ENCODE data around the gene PRKCA.
"Not testable (repeated sequence)": the region's sequence is repeated elsewhere in the genome, so short reads cannot be mapped to it uniquely, and the experiment has no call there.

Gene PRKCA

DNA sequence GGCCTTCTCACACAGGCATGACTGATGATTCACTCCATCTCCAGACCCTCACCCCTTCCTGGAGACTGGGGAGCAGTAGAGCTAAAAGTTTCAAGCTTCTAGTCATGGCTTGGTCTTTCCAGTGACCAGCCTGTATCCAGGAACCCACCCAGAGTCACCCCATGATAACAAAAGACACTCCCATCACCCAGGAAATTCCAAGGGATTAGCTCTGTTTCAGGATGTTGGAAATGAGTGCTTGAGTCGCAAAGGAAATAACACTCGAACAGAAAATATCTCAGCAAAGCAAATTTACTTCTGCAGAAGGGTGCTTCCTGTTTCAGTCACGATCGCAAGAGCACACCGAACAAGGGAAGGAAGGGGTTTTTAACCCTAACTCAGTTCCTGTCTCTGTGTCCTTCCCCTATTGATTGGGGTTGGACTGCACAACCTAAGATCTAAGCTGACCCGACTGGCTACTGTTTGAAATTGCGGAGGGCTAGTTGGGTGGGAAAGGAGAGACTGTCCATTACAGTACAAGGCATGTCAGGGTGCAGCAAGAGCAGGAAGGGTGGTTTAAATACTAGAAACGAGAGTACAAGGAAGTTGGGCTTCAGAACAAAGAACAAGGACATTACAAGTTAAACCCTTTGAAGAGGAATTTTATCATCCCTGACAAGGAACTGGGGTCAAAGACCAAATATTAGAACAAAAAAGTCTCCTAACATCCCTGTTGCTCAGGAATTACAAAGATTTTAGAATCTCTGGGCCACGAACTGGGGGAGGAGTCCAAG, 308.1 kb downstream of the PRKCA start:
- TF ChIP-seq YY1 (IDR thresholded peaks at IDR 0.05; ENCODE audit: insufficient read depth, insufficient read length) (no peak), ZNF274 (IDR thresholded peaks at IDR 0.05; ENCODE audit: low read depth, low read length) (no peak), SUZ12 (IDR thresholded peaks at IDR 0.05; ENCODE audit: extremely low read depth, insufficient read depth, insufficient read length) (no peak)
- Histone ChIP-seq H3K27me3 (ENCODE audit: insufficient read depth, insufficient read length) (no peaks in the 10 kb centered on the region), H3K4me3 (ENCODE audit: insufficient read length, low read depth) (no peak overlapping the region), H3K9me3 (ENCODE audit: insufficient read depth, low read length) (peaks cover 9% of the 10 kb centered on the region), H3K9ac (ENCODE audit: insufficient read length, low read depth) (no peak overlapping the region), H3K36me3 (ENCODE audit: insufficient read depth, insufficient read length, low read length) (no peaks in the 10 kb centered on the region), H3K4me1 (ENCODE audit: insufficient read depth, insufficient read length) (no peaks in the 10 kb centered on the region)
- DNase-seq (ENCODE audit: low read depth, low spot score), result no peak

DNA sequence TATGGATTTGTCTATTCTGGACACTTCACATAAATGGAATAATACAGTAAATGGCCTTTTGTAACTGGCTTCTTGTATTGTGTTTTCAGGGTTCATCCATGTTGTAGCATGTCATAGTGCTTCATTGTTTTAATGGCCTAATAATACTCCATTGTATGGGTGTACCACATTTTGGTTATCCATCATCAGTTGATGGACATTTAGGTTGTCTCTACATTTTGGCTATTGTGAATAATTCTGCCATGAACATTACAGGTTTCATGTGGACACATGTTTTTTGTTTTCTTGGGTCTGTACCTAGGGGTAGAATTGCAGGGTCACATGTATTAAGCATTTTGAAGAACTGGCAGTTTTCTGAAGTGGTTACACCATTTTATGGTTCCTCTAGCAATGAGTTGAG, 309.0 kb downstream of the PRKCA start:
- H3K36me3 ChIP-seq (ENCODE audit: insufficient read depth, insufficient read length, low read length), result no peaks in the 10 kb centered on the region
- DNase-seq (ENCODE audit: low read depth, low spot score), result no peak

DNA sequence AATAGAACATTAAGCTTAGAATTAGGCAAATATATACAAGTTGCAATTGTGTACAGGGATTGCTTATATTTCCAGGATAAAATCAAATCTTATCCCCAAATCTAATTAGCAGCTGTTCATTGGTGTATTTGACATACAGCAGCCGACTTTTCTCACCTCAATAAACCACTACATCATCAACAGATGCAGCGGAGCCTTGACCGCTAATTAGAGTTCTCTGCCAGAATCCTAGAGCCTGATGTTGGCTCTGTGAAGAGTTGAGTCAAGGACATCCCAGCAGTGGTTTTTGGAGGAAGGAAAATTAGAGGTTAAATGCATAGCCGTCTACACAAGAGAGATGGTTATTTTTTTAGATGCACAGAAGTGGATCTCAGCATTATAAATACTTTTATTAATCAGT, 310.6 kb downstream of the PRKCA start:
- TF ChIP-seq ZNF274 (IDR thresholded peaks at IDR 0.05; ENCODE audit: low read depth, low read length) (no peak), SUZ12 (IDR thresholded peaks at IDR 0.05; ENCODE audit: extremely low read depth, insufficient read depth, insufficient read length) (no peak), YY1 (IDR thresholded peaks at IDR 0.05; ENCODE audit: insufficient read depth, insufficient read length) (no peak)
- no peak overlapping the region for H3K9ac ChIP-seq (ENCODE audit: insufficient read length, low read depth)
- no peaks in the 10 kb centered on the region for H3K27me3 ChIP-seq (ENCODE audit: insufficient read depth, insufficient read length)
- DNase-seq (ENCODE audit: low read depth, low spot score), result no peak
- no peaks in the 10 kb centered on the region for H3K4me1 ChIP-seq (ENCODE audit: insufficient read depth, insufficient read length)
- H3K9me3 ChIP-seq (ENCODE audit: insufficient read depth, low read length), result peaks cover 9% of the 10 kb centered on the region
- no peaks in the 10 kb centered on the region for H3K36me3 ChIP-seq (ENCODE audit: insufficient read depth, insufficient read length, low read length)
- no peak overlapping the region for H3K4me3 ChIP-seq (ENCODE audit: insufficient read length, low read depth)

More for the DNA sequence above, 309.0 kb downstream of the PRKCA start:
- TF ChIP-seq ZNF274 (IDR thresholded peaks at IDR 0.05; ENCODE audit: low read depth, low read length), result no peak
- no peak for TF ChIP-seq SUZ12 (IDR thresholded peaks at IDR 0.05; ENCODE audit: extremely low read depth, insufficient read depth, insufficient read length)
- TF ChIP-seq YY1 (IDR thresholded peaks at IDR 0.05; ENCODE audit: insufficient read depth, insufficient read length), result no peak
- H3K9me3 ChIP-seq (ENCODE audit: insufficient read depth, low read length), result peaks cover 9% of the 10 kb centered on the region
- no peak overlapping the region for H3K9ac ChIP-seq (ENCODE audit: insufficient read length, low read depth)
- no peaks in the 10 kb centered on the region for H3K27me3 ChIP-seq (ENCODE audit: insufficient read depth, insufficient read length)
- H3K4me3 ChIP-seq (ENCODE audit: insufficient read length, low read depth), result no peak overlapping the region
- no peaks in the 10 kb centered on the region for H3K4me1 ChIP-seq (ENCODE audit: insufficient read depth, insufficient read length)

DNA sequence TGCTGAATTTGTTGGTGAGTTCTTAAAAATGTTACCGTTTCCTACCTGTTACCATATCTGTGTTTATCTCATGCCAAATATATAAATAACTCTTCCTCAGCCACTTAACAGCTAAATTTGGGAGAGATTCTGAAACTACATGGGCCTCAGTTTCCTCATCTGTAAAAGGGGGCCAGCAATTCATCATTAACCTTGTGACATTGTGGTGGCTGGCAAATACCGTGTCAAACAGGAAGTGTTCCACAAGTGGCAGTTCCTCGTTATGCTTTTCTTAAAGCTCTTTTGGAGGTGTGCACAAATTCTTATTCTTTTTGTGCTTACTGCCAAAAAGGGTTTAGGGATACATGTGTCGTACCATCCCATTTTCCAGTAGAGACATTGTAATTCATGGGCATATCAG, 312.1 kb downstream of the PRKCA start:
- no peak for DNase-seq (ENCODE audit: low read depth, low spot score)

GRCh38 chr17:66619206-66619605, 316.8 kb downstream of the PRKCA start:
- DNase-seq (ENCODE audit: low read depth, low spot score), result no peak
- TF ChIP-seq ZNF274 (IDR thresholded peaks at IDR 0.05; ENCODE audit: low read depth, low read length) (no peak), SUZ12 (IDR thresholded peaks at IDR 0.05; ENCODE audit: extremely low read depth, insufficient read depth, insufficient read length) (no peak), YY1 (IDR thresholded peaks at IDR 0.05; ENCODE audit: insufficient read depth, insufficient read length) (no peak)

More for the DNA sequence above, 312.1 kb downstream of the PRKCA start:
- TF ChIP-seq YY1 (IDR thresholded peaks at IDR 0.05; ENCODE audit: insufficient read depth, insufficient read length) (no peak), ZNF274 (IDR thresholded peaks at IDR 0.05; ENCODE audit: low read depth, low read length) (no peak), SUZ12 (IDR thresholded peaks at IDR 0.05; ENCODE audit: extremely low read depth, insufficient read depth, insufficient read length) (no peak)
- Histone ChIP-seq H3K4me1 (ENCODE audit: insufficient read depth, insufficient read length) (no peaks in the 10 kb centered on the region), H3K36me3 (ENCODE audit: insufficient read depth, insufficient read length, low read length) (no peaks in the 10 kb centered on the region), H3K9ac (ENCODE audit: insufficient read length, low read depth) (no peak overlapping the region), H3K4me3 (ENCODE audit: insufficient read length, low read depth) (no peak overlapping the region), H3K27me3 (ENCODE audit: insufficient read depth, insufficient read length) (no peaks in the 10 kb centered on the region), H3K9me3 (ENCODE audit: insufficient read depth, low read length) (peaks cover 9% of the 10 kb centered on the region)

DNA sequence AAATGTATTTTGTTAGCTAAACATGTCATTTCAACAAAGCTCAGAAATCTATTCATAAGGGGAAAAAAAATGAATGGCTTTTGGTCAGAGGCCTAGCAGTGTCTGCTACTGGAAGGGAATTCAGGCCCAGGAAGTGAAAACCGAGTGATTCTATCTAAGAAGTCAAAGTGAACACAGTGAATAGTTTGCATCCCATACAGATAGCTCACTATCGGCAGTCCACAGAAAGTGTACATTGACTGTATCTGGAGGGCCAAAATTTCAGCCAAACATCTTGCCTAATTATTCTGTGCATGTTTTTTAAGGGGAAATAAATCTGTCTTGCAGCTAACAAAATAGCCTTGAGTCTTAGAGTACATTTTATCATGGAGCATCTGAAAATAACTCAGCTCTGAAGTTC, 318.1 kb downstream of the PRKCA start:
- DNase-seq (ENCODE audit: low read depth, low spot score), result no peak
- no peak overlapping the region for H3K9ac ChIP-seq (ENCODE audit: insufficient read length, low read depth)
- no peaks in the 10 kb centered on the region for H3K9me3 ChIP-seq (ENCODE audit: insufficient read depth, low read length)
- H3K27me3 ChIP-seq (ENCODE audit: insufficient read depth, insufficient read length), result no peaks in the 10 kb centered on the region
- TF ChIP-seq YY1 (IDR thresholded peaks at IDR 0.05; ENCODE audit: insufficient read depth, insufficient read length) (no peak), ZNF274 (IDR thresholded peaks at IDR 0.05; ENCODE audit: low read depth, low read length) (no peak), SUZ12 (IDR thresholded peaks at IDR 0.05; ENCODE audit: extremely low read depth, insufficient read depth, insufficient read length) (no peak)
- H3K4me1 ChIP-seq (ENCODE audit: insufficient read depth, insufficient read length), result no peaks in the 10 kb centered on the region
- H3K4me3 ChIP-seq (ENCODE audit: insufficient read length, low read depth), result no peak overlapping the region
- no peaks in the 10 kb centered on the region for H3K36me3 ChIP-seq (ENCODE audit: insufficient read depth, insufficient read length, low read length)

More at GRCh38 chr17:66619206-66619605, 316.8 kb downstream of the PRKCA start:
- Histone ChIP-seq H3K27me3 (ENCODE audit: insufficient read depth, insufficient read length) (no peaks in the 10 kb centered on the region), H3K9ac (ENCODE audit: insufficient read length, low read depth) (no peak overlapping the region), H3K4me1 (ENCODE audit: insufficient read depth, insufficient read length) (no peaks in the 10 kb centered on the region), H3K36me3 (ENCODE audit: insufficient read depth, insufficient read length, low read length) (no peaks in the 10 kb centered on the region), H3K4me3 (ENCODE audit: insufficient read length, low read depth) (no peak overlapping the region), H3K9me3 (ENCODE audit: insufficient read depth, low read length) (no peaks in the 10 kb centered on the region)

- not testable (repeated sequence) for H3K27me3 ChIP-seq (ENCODE audit: insufficient read depth, insufficient read length); H3K36me3 ChIP-seq (ENCODE audit: insufficient read depth, insufficient read length, low read length); H3K9ac ChIP-seq (ENCODE audit: insufficient read length, low read depth); H3K4me1 ChIP-seq (ENCODE audit: insufficient read depth, insufficient read length); H3K4me3 ChIP-seq (ENCODE audit: insufficient read length, low read depth); H3K9me3 ChIP-seq (ENCODE audit: insufficient read depth, low read length); DNase-seq (ENCODE audit: low read depth, low spot score)
Measured at GRCh38 chr17:66624630-66625029, 322.2 kb downstream of the PRKCA start.

Measured in NT2/D1 (cell line).